Urinary bladder (tissue), 4 donors: ENCODE results near the gene ATAD3C. TPM values are rescaled to one million over a fixed set of nuclear protein-coding genes. Genes with fewer than 3 reads are reported as not detected.
"Not testable (repeated sequence)": the region's sequence is repeated elsewhere in the genome, so short reads cannot be mapped to it uniquely, and the experiment has no call there.

ENCODE experiments used
- DNase-seq: peaks from one replicate; pipeline ENCODE4 v3.0.0-alpha.2; 2015; ENCODE audit errors: extremely low spot score
- H3K27ac ChIP-seq: one replicate; pipeline ENCODE4 v1.5.1; 2013; ENCODE audit warnings: low read depth, mild to moderate bottlenecking, moderate library complexity
- H3K36me3 ChIP-seq: one replicate; pipeline ENCODE4 v1.6.1; 2013; ENCODE audit warnings: mild to moderate bottlenecking, moderate library complexity; ENCODE audit not compliant: insufficient read depth
- H3K4me1 ChIP-seq: one replicate; pipeline ENCODE4 v1.6.1; 2013; ENCODE audit warnings: mild to moderate bottlenecking, moderate library complexity; ENCODE audit not compliant: insufficient read depth
- H3K4me3 ChIP-seq: one replicate; pipeline ENCODE4 v1.5.1; 2013; ENCODE audit warnings: low read depth, low read length
- WGBS: extraction: QIAGEN DNeasy Blood & Tissue Kit; methylation state at CpG from one replicate; pipeline ENCODE4 v1.1.7; 2013; 5-methylcytosine and 5-hydroxymethylcytosine counted together
- polyA plus RNA-seq: library from polyadenylated mRNA; stranded (reverse); fragments of 200-250 nt; gene quantifications from one replicate; pipeline ENCODE4 v1.2.3, GENCODE V29; 2013
- total RNA-seq: library from RNA; depleted of rRNA; stranded (reverse); fragments of >200 nt; gene quantifications from one replicate; pipeline ENCODE4 v1.2.3, GENCODE V29; 2014
- donor health status: healthy with polysubstance abuse.
- donor health status: healthy.

Gene ATAD3C
- total and polyA plus RNA-seq, 2 donors = 0.26 to 3.3 TPM

- H3K36me3 ChIP-seq, H3K4me1 ChIP-seq, DNase-seq, H3K4me3 ChIP-seq, H3K27ac ChIP-seq: not testable (repeated sequence)
- 95% methylated on average over 22 of the region's 22 CpGs for WGBS
Observed at GRCh38 chr1:1494311-1494710, 44.8 kb downstream of the ATAD3C start.

- H3K36me3 ChIP-seq, H3K4me3 ChIP-seq, H3K27ac ChIP-seq, DNase-seq, H3K4me1 ChIP-seq: not testable (repeated sequence)
- WGBS = 87% methylated on average over 18 of the region's 18 CpGs
Observed at GRCh38 chr1:1495461-1495975, 46.0 kb downstream of the ATAD3C start.

GRCh38 chr1:1504777-1505365 is 55.4 kb downstream of the ATAD3C start:
- H3K36me3 ChIP-seq, H3K4me1 ChIP-seq, H3K27ac ChIP-seq, H3K4me3 ChIP-seq: not testable (repeated sequence)
- WGBS = 37% methylated on average over 16 of the region's 16 CpGs
- peak; percentile 54 for DNase-seq

GRCh38 chr1:1505366-1505798 is 55.9 kb downstream of the ATAD3C start:
- not testable (repeated sequence) for DNase-seq, H3K36me3 ChIP-seq, H3K27ac ChIP-seq, H3K4me3 ChIP-seq, H3K4me1 ChIP-seq
- 22% methylated on average over 16 of the region's 22 CpGs for WGBS

- H3K36me3 ChIP-seq, H3K27ac ChIP-seq, H3K4me1 ChIP-seq, H3K4me3 ChIP-seq, DNase-seq: not testable (repeated sequence)
- 82% methylated on average over 5 of the region's 5 CpGs for WGBS
Observed at GRCh38 chr1:1505801-1506200, 56.3 kb downstream of the ATAD3C start.

GRCh38 chr1:1507305-1507704 is 57.8 kb downstream of the ATAD3C start:
- Histone ChIP-seq H3K4me3 (no peak overlapping the region), H3K4me1 (no peaks in the 10 kb centered on the region), H3K36me3 (no peaks in the 10 kb centered on the region), H3K27ac (no peak overlapping the region)
- WGBS = 91% methylated on average over 4 of the region's 4 CpGs
- DNase-seq = no peak

GRCh38 chr1:1508775-1509464 is 59.4 kb downstream of the ATAD3C start:
- not testable (repeated sequence) for H3K4me1 ChIP-seq, H3K27ac ChIP-seq, DNase-seq, H3K36me3 ChIP-seq, H3K4me3 ChIP-seq
- 71% methylated on average over 29 of the region's 34 CpGs for WGBS

GRCh38 chr1:1509465-1509850 is 60.0 kb downstream of the ATAD3C start:
- not testable (repeated sequence) for H3K27ac ChIP-seq, H3K36me3 ChIP-seq, DNase-seq, H3K4me3 ChIP-seq, H3K4me1 ChIP-seq
- 86% methylated on average over 18 of the region's 21 CpGs for WGBS

GRCh38 chr1:1510912-1511532 is 61.5 kb downstream of the ATAD3C start:
- DNase-seq = no peak
- Histone ChIP-seq H3K27ac (peak overlapping the region; percentile 77), H3K4me3 (peak overlapping the region; percentile 80), H3K4me1 (no peaks in the 10 kb centered on the region), H3K36me3 (no peaks in the 10 kb centered on the region)
- WGBS = 12% methylated on average over 17 of the region's 17 CpGs

GRCh38 chr1:1511533-1512285 is 62.2 kb downstream of the ATAD3C start, which contains the start of gene ATAD3A:
Gene ATAD3A (plus strand): TSS chr1:1512162. CDS start chr1:1512269, 107 bp downstream.
- no peaks in the 10 kb centered on the region for H3K36me3 ChIP-seq
- H3K27ac ChIP-seq = peak within 1 kb of the TSS; percentile 77
- peak within 1 kb of the TSS; percentile 80 for H3K4me3 ChIP-seq
- peak; percentile 89 for DNase-seq
- WGBS = under 1% methylated on average over 99 of the region's 99 CpGs
- no peaks in the 10 kb centered on the region for H3K4me1 ChIP-seq

GRCh38 chr1:1512425-1512824 is 62.9 kb downstream of the ATAD3C start:
- not testable (repeated sequence) for H3K27ac ChIP-seq, DNase-seq
- WGBS = under 1% methylated on average over 23 of the region's 52 CpGs

GRCh38 chr1:1513675-1514074 is 64.2 kb downstream of the ATAD3C start:
- H3K36me3 ChIP-seq, DNase-seq, H3K4me3 ChIP-seq, H3K27ac ChIP-seq, H3K4me1 ChIP-seq: not testable (repeated sequence)
- 82% methylated on average over 16 of the region's 18 CpGs for WGBS

More at GRCh38 chr1:1512425-1512824, 62.9 kb downstream of the ATAD3C start:
- H3K4me1 ChIP-seq, H3K36me3 ChIP-seq: not testable (repeated sequence)
- H3K4me3 ChIP-seq = peak overlapping the region; percentile 80

- 68% methylated on average over 14 of the region's 16 CpGs for WGBS
- not testable (repeated sequence) for H3K27ac ChIP-seq, DNase-seq, H3K4me1 ChIP-seq, H3K36me3 ChIP-seq, H3K4me3 ChIP-seq
Observed at GRCh38 chr1:1514376-1514775, 64.9 kb downstream of the ATAD3C start.
